Heart left ventricle (tissue), 16 donors: Measurements from ENCODE around the gene CD68. TPM values are rescaled to one million over a fixed set of nuclear protein-coding genes. Genes with fewer than 3 reads are reported as not detected.

Experiments
- ATAC-seq, 4 donors: fragments of 200-7000 bp; cut with Tn5 transposase; one replicate each; pipeline ENCODE4 v1.9.1; 2020 to 2022; ENCODE audit warnings: moderate library complexity in 4 of 4, mild to moderate bottlenecking in 3 of 4, moderate number of reproducible peaks in 1 of 4
- DNase-seq, 5 donors: peaks; one replicate each; pipeline ENCODE4 v3.0.0-alpha.2; 2020
- H3K27ac ChIP-seq, 12 donors: fragments of 200-600 bp; sonication (generic) in 4 of 12; one replicate each; pipeline versions ENCODE4 v1.5.0 to v1.8.0; 2016 to 2022; ENCODE audit warnings: mild to moderate bottlenecking in 2 of 12
- H3K27me3 ChIP-seq, 9 donors: fragments of 200-600 bp; sonication (generic) in 2 of 9; one replicate each; pipeline versions ENCODE4 v1.5.1 to v1.8.0; 2016 to 2022; ENCODE audit warnings: mild to moderate bottlenecking in 3 of 9
- H3K36me3 ChIP-seq, 9 donors: fragments of 200-600 bp; sonication (generic) in 2 of 9; one replicate each; pipeline versions ENCODE4 v1.5.0 to v1.8.0; 2018 to 2022; ENCODE audit warnings: mild to moderate bottlenecking in 2 of 9
- H3K4me1 ChIP-seq, 12 donors: fragments of 200-600 bp; sonication (generic) in 4 of 12; one replicate each; pipeline versions ENCODE4 v1.5.0 to v1.8.0; 2016 to 2022; ENCODE audit warnings: mild to moderate bottlenecking in 3 of 12
- H3K4me3 ChIP-seq, 12 donors: fragments of 200-600 bp; sonication (generic) in 4 of 12; one replicate each; pipeline versions ENCODE4 v1.5.0 to v1.8.0; 2017 to 2022; ENCODE audit warnings: mild to moderate bottlenecking in 9 of 12, moderate library complexity in 4 of 12
- H3K9me3 ChIP-seq, 12 donors: fragments of 200-600 bp; sonication (generic) in 4 of 12; one replicate each; pipeline versions ENCODE4 v1.5.0 to v1.8.0; 2016 to 2022; ENCODE audit warnings: mild to moderate bottlenecking in 1 of 12
- CTCF ChIP-seq, 12 donors: fragments of 200-600 bp; sonication (generic) in 4 of 12; IDR thresholded peaks; one replicate each; pipeline versions ENCODE4 v1.5.0 to v1.8.0; 2018 to 2022; ENCODE audit warnings: antibody characterized with exemption in 12 of 12, mild to moderate bottlenecking in 5 of 12
- POLR2A ChIP-seq, 2 donors: fragments of 450-650 bp; IDR thresholded peaks; one replicate each; pipeline ENCODE4 v1.6.1; 2017; ENCODE audit warnings: antibody characterized with exemption in 2 of 2, mild to moderate bottlenecking in 2 of 2, moderate library complexity in 2 of 2
- WGBS, 4 donors: extraction: QIAGEN DNeasy Blood & Tissue Kit in 2 of 4; methylation state at CpG; one replicate each; pipeline versions ENCODE4 v1.1.5 to v1.1.7; 2013 to 2018; 5-methylcytosine and 5-hydroxymethylcytosine counted together
- intact Hi-C, 10 donors: fragments of 100-400 bp; cut with DNase I; formaldehyde crosslinking; loops; one replicate each; pipeline versions ENCODE4 v1.11.1 to v1.14.2; 2022
- polyA plus RNA-seq, 2 donors: library from polyadenylated mRNA; stranded (reverse); fragments of 200-250 nt; gene quantifications; one replicate each; pipeline ENCODE4 v1.2.3, GENCODE V29; 2013
- total RNA-seq, 9 donors: library from RNA; depleted of rRNA in 2 of 9; stranded (reverse); fragments of >200 nt in 2 of 9; fragmentation: NEBNext Ultra II Directional in 3 of 9; extraction: Animal tissue kit (Norgen Biotek cat#: 25700) in 3 of 9; gene quantifications; one replicate each; pipeline versions ENCODE4 v1.1.0 to v1.2.4, GENCODE V29; 2016 to 2023
- donor health status: ischemic (EF 13 %, LVEDD 7.1; RV severe dilation, severe dysfunction).
- donor health status: healthy with polysubstance abuse.
- donor health status: DM: no; HTN: yes; CAD: no.
- donor health status: DM: no; HTN: no; CAD: no.
- donor health status: ischemic (EF 25% LVEDD 6.9; RV normal size, moderate dysfunction).
- donor health status: ischemic (EF 25% LVEDD 5.7; RV mildly dilated, moderate dysfunction).
- donor health status: healthy.
- donor health status: DM: yes; HTN: yes; CAD: no.
- donor health status: ischemic (EF 35%, LVEDD 5.7; RV mildly dilated, moderate dysfunction).
- donor health status: nonischemic (EF 11% LVEDD 7.7; RV severe dilation, severe dysfunction).
- donor health status: DM: yes; HTN: yes; CAD: no.
- donor health status: PGD.
- donor health status: ischemic (EF 29% LVEDD 5.4; RV normal size, mild dysfunction).
- donor health status: nonischemic (EF 23%, LVEDD 6.1; RV moderate dilation, normal function).

CD68 gene
- total and polyA plus RNA-seq, 11 donors: 9.9 to 324 (median 22.5) TPM

- Histone ChIP-seq H3K27ac (peak overlapping the region; percentile 75 to 98 (median 95)), H3K36me3 (peaks cover 0 to 21% (median 6%) of the 10 kb centered on the region in 9 donors), H3K9me3 (no peaks in the 10 kb centered on the region), H3K27me3 (no peaks in the 10 kb centered on the region), H3K4me1 (peaks cover 0 to 58% (median 19%) of the 10 kb centered on the region in 12 donors), H3K4me3 (peak overlapping the region; percentile 41 to 96 (median 74))
- TF ChIP-seq POLR2A (IDR thresholded peaks at IDR 0.05) (no peak), CTCF (IDR thresholded peaks at IDR 0.05) (no peak)
- 33 to 51% (median 47%) methylated on average over 20 of the region's 20 CpGs for WGBS, 4 donors
- DNase-seq: no peak
- ATAC-seq: peak; percentile 9 to 73 (median 56)
- intact Hi-C loops: loop anchor here in 1 of 10 donors (10.0 kb wide), 1 partner anchor 195 kb away; the partner anchor contains the start of genes KCTD11 and TMEM95
These were observed 29.9 kb upstream of the CD68 start for GRCh38 chr17:7549401-7550055.

GRCh38 chr17:7550344-7550743, 29.1 kb upstream of the CD68 start:
- ATAC-seq (no peak), DNase-seq (no peak)
- intact Hi-C loops: loop anchor here in 1 of 10 donors (10.0 kb wide), 1 partner anchor 196 kb away; the partner anchor contains the start of genes KCTD11 and TMEM95
- H3K36me3 ChIP-seq: peaks cover 0 to 21% (median 6%) of the 10 kb centered on the region in 9 donors
- WGBS, 4 donors: 27 to 59% (median 52%) methylated on average over 6 of the region's 6 CpGs
- peaks cover 0 to 58% (median 14%) of the 10 kb centered on the region in 12 donors for H3K4me1 ChIP-seq
- no peak for TF ChIP-seq CTCF (IDR thresholded peaks at IDR 0.05)
- no peak for TF ChIP-seq POLR2A (IDR thresholded peaks at IDR 0.05)
- no peaks in the 10 kb centered on the region for H3K9me3 ChIP-seq
- H3K27me3 ChIP-seq: no peaks in the 10 kb centered on the region
- H3K4me3 ChIP-seq: peak overlapping the region in 5 of 12 donors; percentile 61 to 96 (median 79)
- H3K27ac ChIP-seq: peak overlapping the region in 7 of 12 donors; percentile 56 to 97 (median 95)

- peaks cover 0 to 58% (median 13%) of the 10 kb centered on the region in 12 donors for H3K4me1 ChIP-seq
- no peak overlapping the region for H3K4me3 ChIP-seq
- TF ChIP-seq POLR2A (IDR thresholded peaks at IDR 0.05) (no peak), CTCF (IDR thresholded peaks at IDR 0.05) (no peak)
- H3K36me3 ChIP-seq: peaks cover 0 to 21% (median 6%) of the 10 kb centered on the region in 9 donors
- WGBS, 4 donors: 82 to 91% (median 86%) methylated on average over 4 of the region's 4 CpGs
- peak overlapping the region in 1 of 12 donors; percentile 95 for H3K27ac ChIP-seq
- ATAC-seq (no peak), DNase-seq (no peak)
- H3K27me3 ChIP-seq: no peaks in the 10 kb centered on the region
- H3K9me3 ChIP-seq: no peaks in the 10 kb centered on the region
- intact Hi-C loops: loop anchor here in 1 of 10 donors (10.0 kb wide), 1 partner anchor 197 kb away; the partner anchor contains the start of genes KCTD11 and TMEM95
These were observed 28.0 kb upstream of the CD68 start for GRCh38 chr17:7551396-7551795.

GRCh38 chr17:7552621-7553051, 26.8 kb upstream of the CD68 start:
- intact Hi-C loops: loop anchor here in 1 of 10 donors (10.0 kb wide), 1 partner anchor 198 kb away; the partner anchor contains the start of genes KCTD11 and TMEM95
- WGBS, 4 donors: 80 to 89% (median 87%) methylated on average over 6 of the region's 6 CpGs
- peak in 2 of 4 donors; percentile 25 to 36 for ATAC-seq
- no peak overlapping the region for H3K4me3 ChIP-seq
- peaks cover 0 to 21% (median 6%) of the 10 kb centered on the region in 9 donors for H3K36me3 ChIP-seq
- peaks cover 2 to 66% (median 21%) of the 10 kb centered on the region in 12 donors for H3K4me1 ChIP-seq
- no peaks in the 10 kb centered on the region for H3K27me3 ChIP-seq
- no peaks in the 10 kb centered on the region for H3K9me3 ChIP-seq
- no peak for TF ChIP-seq POLR2A (IDR thresholded peaks at IDR 0.05)
- DNase-seq: no peak
- H3K27ac ChIP-seq: peak overlapping the region in 3 of 12 donors; percentile 24 to 95 (median 26)
